Calu3 (cell line): Measurements from ENCODE around the gene ZBTB16. TPM values are rescaled to one million over a fixed set of nuclear protein-coding genes. Genes with fewer than 3 reads are reported as not detected.
A peak's percentile ranks its signal among the peaks of the same experiment; 100 is the strongest.

Experiments
- BruUV-seq: library from RNA; stranded (reverse); fragments of 400-500 nt; replicated peaks from 2 replicates; lab custom pipeline; 2021; lab: Mats Ljungman, UMichigan
- CTCF ChIA-PET: fragments of 300-600 bp; sonication (Branson Sonifier 250); formaldehyde crosslinking; loops from one replicate; lab custom pipeline; 2022; ENCODE audit warnings: antibody characterized with exemption; lab: Charles Lee
- DNase-seq: peaks from one replicate; pipeline ENCODE4 v3.0.0; 2022
- H3K27ac Mint-ChIP-seq: one replicate; pipeline ENCODE4 v1.8.0; 2022; ENCODE audit warnings: mixed read lengths; ENCODE audit not compliant: unreplicated experiment
- H3K27me3 Mint-ChIP-seq: one replicate; pipeline ENCODE4 v1.8.0; 2022; ENCODE audit warnings: mixed read lengths; ENCODE audit not compliant: unreplicated experiment
- H3K36me3 Mint-ChIP-seq: one replicate; pipeline ENCODE4 v1.8.0; 2022; ENCODE audit warnings: mild to moderate bottlenecking, moderate library complexity, mixed read lengths; ENCODE audit not compliant: insufficient read depth, unreplicated experiment
- H3K4me1 Mint-ChIP-seq: one replicate; pipeline ENCODE4 v1.8.0; 2022; ENCODE audit warnings: mild to moderate bottlenecking, low read depth, mixed read lengths; ENCODE audit not compliant: unreplicated experiment
- H3K4me3 Mint-ChIP-seq: one replicate; pipeline ENCODE4 v1.8.0; 2022; ENCODE audit warnings: mild to moderate bottlenecking, low read depth, moderate library complexity, mixed read lengths; ENCODE audit not compliant: unreplicated experiment
- H3K9me3 Mint-ChIP-seq: one replicate; pipeline ENCODE4 v1.8.0; 2022; ENCODE audit warnings: low read depth, mixed read lengths; ENCODE audit not compliant: unreplicated experiment
- intact Hi-C: fragments of 100-400 bp; cut with micrococcal nuclease; formaldehyde crosslinking; loops from one replicate; pipeline ENCODE4 v1.10.0; 2022; ENCODE audit not compliant: unreplicated experiment
- total RNA-seq: library from RNA; stranded (reverse); gene quantifications from 2 replicates; pipeline ENCODE4 v1.2.3, GENCODE V29; 2022
- TF ChIP-seq, protein P1 (sequence below): fragments of 200-600 bp; IDR thresholded peaks from one replicate; pipeline ENCODE4 v1.8.0; 2022; ENCODE audit warnings: antibody characterized with exemption; ENCODE audit not compliant: unreplicated experiment

Gene ZBTB16
- total RNA-seq, 1 experiment from 2014 or later, result not detected

DNA sequence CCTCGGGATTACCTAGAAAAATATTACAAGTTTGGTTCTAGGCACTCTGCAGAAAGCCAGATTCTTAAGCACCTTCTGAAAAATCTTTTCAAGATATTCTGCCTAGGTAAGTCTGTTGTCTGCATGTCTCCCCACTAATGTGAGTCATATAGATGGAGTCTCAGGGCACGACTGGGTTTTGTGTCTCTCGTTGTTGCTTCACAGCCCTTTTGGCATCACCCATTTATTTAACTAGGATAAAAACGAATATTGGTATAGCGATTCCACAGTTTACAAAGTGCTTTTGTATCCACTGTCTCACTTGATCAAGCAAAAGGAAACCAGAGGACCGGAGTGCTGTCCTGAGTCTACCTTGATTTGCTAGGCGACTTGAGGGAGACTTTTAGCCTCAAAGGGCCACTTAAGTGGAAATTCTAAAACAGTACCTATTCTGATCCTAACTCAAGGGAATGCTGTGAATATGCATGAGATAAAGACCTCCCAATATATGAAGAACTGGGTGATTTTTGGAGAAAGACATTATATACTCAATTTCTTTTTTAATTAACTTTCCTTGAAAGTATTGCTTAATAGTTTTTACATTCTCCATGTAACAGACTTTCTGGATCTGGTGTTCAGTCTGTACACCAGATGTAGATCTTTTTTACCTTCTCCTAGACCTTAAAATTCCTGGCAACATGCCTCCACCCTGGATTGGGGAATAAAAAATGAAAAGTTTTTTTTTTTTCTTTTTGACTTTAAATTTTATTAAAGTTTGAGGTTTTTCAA is 237.3 kb downstream of the ZBTB16 start:
- no peak for DNase-seq
- TF ChIP-seq, protein P1, sequence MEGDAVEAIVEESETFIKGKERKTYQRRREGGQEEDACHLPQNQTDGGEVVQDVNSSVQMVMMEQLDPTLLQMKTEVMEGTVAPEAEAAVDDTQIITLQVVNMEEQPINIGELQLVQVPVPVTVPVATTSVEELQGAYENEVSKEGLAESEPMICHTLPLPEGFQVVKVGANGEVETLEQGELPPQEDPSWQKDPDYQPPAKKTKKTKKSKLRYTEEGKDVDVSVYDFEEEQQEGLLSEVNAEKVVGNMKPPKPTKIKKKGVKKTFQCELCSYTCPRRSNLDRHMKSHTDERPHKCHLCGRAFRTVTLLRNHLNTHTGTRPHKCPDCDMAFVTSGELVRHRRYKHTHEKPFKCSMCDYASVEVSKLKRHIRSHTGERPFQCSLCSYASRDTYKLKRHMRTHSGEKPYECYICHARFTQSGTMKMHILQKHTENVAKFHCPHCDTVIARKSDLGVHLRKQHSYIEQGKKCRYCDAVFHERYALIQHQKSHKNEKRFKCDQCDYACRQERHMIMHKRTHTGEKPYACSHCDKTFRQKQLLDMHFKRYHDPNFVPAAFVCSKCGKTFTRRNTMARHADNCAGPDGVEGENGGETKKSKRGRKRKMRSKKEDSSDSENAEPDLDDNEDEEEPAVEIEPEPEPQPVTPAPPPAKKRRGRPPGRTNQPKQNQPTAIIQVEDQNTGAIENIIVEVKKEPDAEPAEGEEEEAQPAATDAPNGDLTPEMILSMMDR, result no peak
- Mint-ChIP-seq H3K27me3 (no peaks in the 10 kb centered on the region), H3K9me3 (peaks cover 4% of the 10 kb centered on the region), H3K4me3 (peak overlapping the region; percentile 74), H3K27ac (peak overlapping the region; percentile 99), H3K4me1 (peaks cover 53% of the 10 kb centered on the region), H3K36me3 (peaks cover 66% of the 10 kb centered on the region)
- CTCF ChIA-PET, result interaction anchor here (0.7 kb wide), 1 partner anchor 1913 kb away, joined by 3 read pairs; no protein-coding TSS in a partner anchor
- TSS peak; percentile 71 for BruUV-seq
- intact Hi-C loops, result loop anchor here (1.0 to 5.0 kb wide), 2 partner anchors 16 to 106 kb away; partner anchors contain the start of genes C11orf71 and RBM7

DNA sequence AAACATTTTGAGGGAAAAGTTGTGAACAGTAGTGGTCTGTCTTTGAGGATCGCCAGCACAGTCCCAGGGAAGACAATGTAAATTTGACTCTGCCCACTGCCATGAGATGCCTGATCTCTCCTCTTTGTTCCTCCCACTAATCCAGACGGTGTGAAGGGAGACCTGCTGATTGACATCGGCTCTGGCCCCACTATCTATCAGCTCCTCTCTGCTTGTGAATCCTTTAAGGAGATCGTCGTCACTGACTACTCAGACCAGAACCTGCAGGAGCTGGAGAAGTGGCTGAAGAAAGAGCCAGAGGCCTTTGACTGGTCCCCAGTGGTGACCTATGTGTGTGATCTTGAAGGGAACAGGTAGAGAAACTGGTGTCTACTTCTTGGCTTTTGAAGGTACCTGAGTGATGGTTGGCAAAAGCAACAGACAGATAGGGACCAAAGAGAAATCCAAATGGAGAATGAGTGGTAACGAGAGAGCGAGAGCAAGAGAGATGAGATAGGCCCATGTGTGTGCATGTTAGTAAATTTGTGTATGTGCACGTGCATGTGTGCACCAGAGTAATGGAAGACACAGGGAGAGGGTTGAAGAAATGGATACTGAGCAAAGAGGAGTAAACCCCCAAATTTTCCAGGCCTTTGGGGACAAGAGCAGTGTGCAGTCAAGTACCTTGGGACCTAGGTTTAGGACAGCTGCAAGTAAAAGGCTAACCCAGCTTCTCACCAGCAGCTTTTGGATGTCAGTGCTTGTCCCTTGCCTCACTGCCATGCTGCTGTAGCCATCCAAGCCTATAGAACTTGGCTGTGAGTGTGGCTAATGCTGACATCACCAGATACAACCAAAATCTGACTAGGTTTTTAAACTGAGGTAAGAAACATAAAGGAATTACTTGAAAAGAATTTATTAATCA is 238.5 kb downstream of the ZBTB16 start:
- no TSS peak for BruUV-seq
- H3K4me3 Mint-ChIP-seq, result peak overlapping the region; percentile 74

DNA sequence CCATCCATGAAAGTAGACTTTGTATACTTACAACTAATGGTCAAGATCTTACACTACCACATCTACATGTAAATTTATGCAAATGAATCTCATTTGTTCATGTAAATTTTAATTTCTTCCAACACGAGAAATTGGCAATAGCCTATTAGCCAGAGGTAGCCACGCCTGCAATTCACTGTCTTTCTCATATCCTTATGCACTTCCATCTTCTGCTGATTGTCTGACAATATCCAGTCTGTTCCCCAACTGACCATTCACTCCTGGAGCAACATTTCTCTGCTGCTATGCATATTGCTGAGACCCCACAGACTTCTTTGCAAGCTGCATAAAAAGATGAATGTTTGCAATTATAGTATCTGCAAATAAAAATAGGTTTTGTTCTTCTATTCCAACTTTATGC is 239.2 kb downstream of the ZBTB16 start:
- no TSS peak for BruUV-seq
- TF ChIP-seq, protein P1, result no peak
- H3K27me3 Mint-ChIP-seq, result no peaks in the 10 kb centered on the region
- CTCF ChIA-PET, result no interaction called here
- peaks cover 7% of the 10 kb centered on the region for H3K9me3 Mint-ChIP-seq
- intact Hi-C loops, result loop anchor here (5.0 kb wide), 1 partner anchor 104 kb away; the partner anchor contains the start of genes C11orf71 and RBM7
- peaks cover 50% of the 10 kb centered on the region for H3K4me1 Mint-ChIP-seq
- no peak for DNase-seq
- H3K27ac Mint-ChIP-seq, result no peak overlapping the region
- H3K36me3 Mint-ChIP-seq, result peaks cover 64% of the 10 kb centered on the region
- H3K4me3 Mint-ChIP-seq, result peak overlapping the region; percentile 74

More for the DNA sequence above, 238.5 kb downstream of the ZBTB16 start:
- no peaks in the 10 kb centered on the region for H3K27me3 Mint-ChIP-seq
- TF ChIP-seq, protein P1, result no peak
- CTCF ChIA-PET, result interaction anchor here (1.1 kb wide), 1 partner anchor 17 kb away, joined by 4 read pairs; no protein-coding TSS in a partner anchor
- peaks cover 66% of the 10 kb centered on the region for H3K36me3 Mint-ChIP-seq
- peaks cover 53% of the 10 kb centered on the region for H3K4me1 Mint-ChIP-seq
- DNase-seq, result no peak
- intact Hi-C loops, result loop anchor here (5.0 kb wide), 1 partner anchor 104 kb away; the partner anchor contains the start of genes C11orf71 and RBM7
- H3K9me3 Mint-ChIP-seq, result peaks cover 7% of the 10 kb centered on the region
- H3K27ac Mint-ChIP-seq, result peak overlapping the region; percentile 57

Other genes starting within 250 kb of the ZBTB16 start
- 20.0 and 22.8 TPM in 2 replicates for gene USP28, start 184.1 kb upstream of the ZBTB16 start, total RNA-seq
- gene HTR3B, start 154.9 kb upstream of the ZBTB16 start, total RNA-seq, result not detected in 2 replicates
- 0.42 TPM in 1 of 2 replicates, not detected in the other for gene HTR3A, start 84.6 kb upstream of the ZBTB16 start, total RNA-seq
- gene NNMT, start 236.7 kb downstream of the ZBTB16 start, total RNA-seq, result 52.7 and 116 TPM in 2 replicates